HG03066 (cell line): Measurements from ENCODE around the gene FIP1L1.

Source experiments
- ATAC-seq: cut with Tn5 transposase; IDR thresholded peaks from one replicate; pipeline ENCODE4 v1.9.1; 2021; ENCODE audit warnings: low read depth; ENCODE audit not compliant: unreplicated experiment

FIP1L1 gene

DNA sequence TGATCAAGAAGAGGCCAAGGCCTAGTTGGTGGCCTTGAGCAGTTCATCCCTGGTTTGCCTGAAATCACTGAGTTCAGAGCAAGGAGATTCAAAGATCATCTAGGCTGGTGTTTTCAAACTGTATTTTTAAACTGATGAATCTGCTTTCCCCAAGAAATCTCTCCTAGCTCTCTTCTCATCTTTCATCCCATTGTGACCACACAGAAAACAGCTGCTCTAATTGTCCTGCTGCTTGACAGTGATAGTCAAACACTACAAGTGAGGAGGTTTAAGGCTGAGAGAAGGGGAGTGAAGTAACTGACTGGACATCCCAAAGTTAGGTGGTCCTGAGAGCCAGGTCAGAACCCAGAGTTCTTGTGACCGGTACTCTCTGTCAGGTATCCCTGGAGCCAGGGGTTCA, 122.3 kb downstream of the FIP1L1 start:
- ATAC-seq, result no peak

DNA sequence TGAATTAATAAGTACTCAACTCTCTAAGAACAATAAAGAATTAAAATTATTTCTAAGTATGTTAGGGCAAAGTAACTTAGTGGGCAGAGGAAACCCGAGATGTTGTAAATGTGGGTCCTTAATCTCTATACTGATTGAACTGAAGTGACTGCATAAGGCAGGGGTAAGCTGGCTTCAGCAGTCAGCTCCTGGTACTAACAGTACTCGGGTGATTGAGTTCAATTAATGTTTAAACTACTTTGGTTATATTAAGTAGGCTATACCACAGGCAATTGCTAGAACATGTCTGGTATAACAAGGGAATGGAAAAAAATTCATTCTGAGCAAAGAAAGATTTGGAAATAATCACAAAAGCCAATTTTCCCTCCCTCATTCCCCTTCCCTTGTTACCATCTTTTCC, 123.1 kb downstream of the FIP1L1 start:
- ATAC-seq, result no peak

- no peak for ATAC-seq
These were observed 124.1 kb downstream of the FIP1L1 start for GRCh38 chr4:53501561-53501960.

DNA sequence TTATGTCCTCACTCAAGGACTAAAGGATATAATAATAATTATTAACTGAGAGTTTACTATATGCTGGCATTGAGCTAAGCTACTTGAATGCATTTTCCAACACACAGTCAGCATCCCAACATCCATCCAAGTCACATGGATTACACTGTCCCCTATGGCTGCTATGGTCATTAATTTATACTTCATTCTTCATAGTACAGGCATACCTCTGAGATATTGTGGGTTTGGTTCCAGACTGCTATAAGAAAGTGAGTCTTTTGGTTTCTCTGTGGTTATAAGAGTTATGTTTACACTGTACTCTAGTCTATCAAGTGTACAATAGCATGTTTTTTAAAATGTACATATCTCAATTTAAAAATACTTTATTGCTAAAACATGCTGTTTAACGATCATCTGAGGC, 124.7 kb downstream of the FIP1L1 start:
- ATAC-seq, result no peak

- ATAC-seq, result no peak
These were observed 128.5 kb downstream of the FIP1L1 start for GRCh38 chr4:53505947-53506346.

DNA sequence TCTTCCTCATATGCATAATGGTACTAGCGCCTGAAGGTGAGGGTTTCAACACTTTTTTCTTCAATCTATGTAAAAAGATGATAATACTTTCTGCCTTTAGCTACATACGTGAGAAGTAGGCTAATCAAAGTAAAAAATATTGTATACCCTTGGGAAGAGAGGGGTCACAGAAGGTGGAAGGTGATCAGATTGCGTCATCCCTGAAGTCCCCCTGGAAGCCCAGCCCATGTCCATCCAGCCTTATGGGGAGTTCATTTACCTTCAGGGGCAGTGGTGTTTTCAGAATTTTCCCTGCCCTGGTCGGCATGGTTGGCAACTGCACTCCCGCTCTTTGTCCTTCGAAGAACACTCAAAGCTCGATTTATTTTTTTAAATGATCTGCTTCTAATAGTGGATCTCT, 129.6 kb downstream of the FIP1L1 start:
- ATAC-seq, result no peak

GRCh38 chr4:53507671-53508286, 130.3 kb downstream of the FIP1L1 start:
- ATAC-seq, result no peak

- no peak for ATAC-seq
These were observed 131.0 kb downstream of the FIP1L1 start for GRCh38 chr4:53508446-53508845.

- ATAC-seq, result no peak
These were observed 132.9 kb downstream of the FIP1L1 start for GRCh38 chr4:53510321-53510720.
